Lung (tissue), 12 donors: ENCODE results near the gene ASTN2. TPM values are rescaled to one million over a fixed set of nuclear protein-coding genes. Genes with fewer than 3 reads are reported as not detected.

Experiments used
- ATAC-seq: fragments of 200-7000 bp; cut with Tn5 transposase; one replicate; pipeline ENCODE4 v1.9.1; 2020; ENCODE audit warnings: moderate number of reproducible peaks; ENCODE audit not compliant: insufficient read depth, low FRiP score
- DNase-seq, 3 donors: peaks; one replicate each; pipeline ENCODE4 v3.0.0-alpha.2; 2013 to 2017
- H3K27ac ChIP-seq, 2 donors: one replicate each; pipeline ENCODE4 v1.5.1; 2013; ENCODE audit warnings: mild to moderate bottlenecking in 2 of 2, moderate library complexity in 2 of 2, control low read depth in 1 of 2, inconsistent platforms in 1 of 2, low read depth in 1 of 2, low read length in 1 of 2
- H3K27me3 ChIP-seq, 3 donors: one replicate each; pipeline ENCODE4 v1.5.1; 2013; ENCODE audit warnings: low read length in 2 of 3; ENCODE audit not compliant: control insufficient read depth in 3 of 3, insufficient read depth in 3 of 3
- H3K36me3 ChIP-seq, 4 donors: one replicate each; pipeline ENCODE4 v1.5.1; 2013; ENCODE audit warnings: low read length in 4 of 4, mild to moderate bottlenecking in 1 of 4, moderate library complexity in 1 of 4; ENCODE audit not compliant: control insufficient read depth in 4 of 4, insufficient read depth in 4 of 4
- H3K4me1 ChIP-seq, 5 donors: one replicate each; pipeline ENCODE4 v1.5.1; 2013; ENCODE audit warnings: low read length in 5 of 5, mild to moderate bottlenecking in 2 of 5, moderate library complexity in 1 of 5; ENCODE audit not compliant: control insufficient read depth in 5 of 5, insufficient read depth in 5 of 5
- H3K4me3 ChIP-seq: one replicate; pipeline ENCODE4 v1.5.1; 2013; ENCODE audit warnings: mild to moderate bottlenecking, control low read depth, moderate library complexity
- H3K9ac ChIP-seq, 2 donors: one replicate each; pipeline ENCODE4 v1.5.1; 2013; ENCODE audit warnings: low read length in 2 of 2, control low read depth in 1 of 2; ENCODE audit not compliant: insufficient read depth in 1 of 2
- H3K9me3 ChIP-seq, 4 donors: one replicate each; pipeline ENCODE4 v1.5.1; 2013; ENCODE audit warnings: low read length in 3 of 4, mild to moderate bottlenecking in 1 of 4, moderate library complexity in 1 of 4; ENCODE audit not compliant: control insufficient read depth in 4 of 4, insufficient read depth in 3 of 4
- WGBS, 2 donors: extraction: QIAGEN DNeasy Blood & Tissue Kit; methylation state at CpG; one replicate each; pipeline ENCODE4 v1.1.7; 2013; 5-methylcytosine and 5-hydroxymethylcytosine counted together
- polyA plus RNA-seq, 2 donors: library from polyadenylated mRNA; stranded (reverse); fragments of 200-250 nt; gene quantifications; one replicate each; pipeline ENCODE4 v1.2.1, GENCODE V29; 2013
- total RNA-seq, 2 donors: library from RNA; depleted of rRNA in 1 of 2; stranded (reverse); fragments of >200 nt in 1 of 2; gene quantifications; one replicate each; pipeline ENCODE4 v1.2.1, GENCODE V29; 2014 to 2021
- TF ChIP-seq, protein P1 (sequence below): IDR thresholded peaks from 2 replicates; pipeline ENCODE4 v1.5.1; 2012; ENCODE audit warnings: mild to moderate bottlenecking; ENCODE audit errors: control extremely low read depth, extremely low read depth
- donor health status: control.
- donor health status: control.
- donor health status: Bipolar disorder and iron deficiency.
- donor health status: healthy.
- donor health status: DM: yes; HTN: yes; CAD: no.

ASTN2 gene
- total and polyA plus RNA-seq, 4 donors = 1.4 to 7.0 (median 3.3) TPM

DNA sequence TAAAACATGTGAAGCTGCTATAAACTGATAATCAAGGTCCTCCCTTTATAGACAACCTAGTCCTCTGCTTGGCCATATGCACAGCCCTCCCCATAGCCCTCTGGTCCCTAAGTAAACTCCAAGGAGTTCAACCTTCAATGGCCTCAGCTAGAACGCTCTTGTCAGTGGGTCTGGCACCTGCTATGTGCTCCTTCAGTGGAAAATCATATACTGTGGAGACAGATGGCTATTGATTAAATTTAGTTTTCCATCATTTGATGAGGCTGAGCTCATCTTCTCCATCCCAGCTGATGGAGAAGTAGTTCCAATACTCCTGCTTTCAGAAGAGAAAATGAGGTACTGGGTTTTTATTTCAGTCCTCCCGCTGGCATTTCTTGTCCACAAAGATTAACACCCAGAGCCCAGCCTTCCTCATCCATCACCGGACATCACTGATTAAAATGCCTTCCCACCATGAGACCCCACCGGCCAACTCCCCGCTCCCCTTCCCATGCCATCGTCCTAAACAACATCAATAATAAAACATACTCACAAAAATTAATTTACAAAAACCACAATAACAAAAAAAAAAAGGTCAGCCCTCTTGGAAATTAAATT is 593.1 kb downstream of the ASTN2 start:
- H3K4me1 ChIP-seq = no peaks in the 10 kb centered on the region
- no peak overlapping the region for H3K9ac ChIP-seq
- no peak for DNase-seq
- no peak overlapping the region for H3K4me3 ChIP-seq
- H3K36me3 ChIP-seq = no peaks in the 10 kb centered on the region
- H3K9me3 ChIP-seq = peaks cover 0 to 4% (median 2%) of the 10 kb centered on the region in 4 donors
- no peak overlapping the region for H3K27ac ChIP-seq
- no peaks in the 10 kb centered on the region for H3K27me3 ChIP-seq
- TF ChIP-seq, protein P1, sequence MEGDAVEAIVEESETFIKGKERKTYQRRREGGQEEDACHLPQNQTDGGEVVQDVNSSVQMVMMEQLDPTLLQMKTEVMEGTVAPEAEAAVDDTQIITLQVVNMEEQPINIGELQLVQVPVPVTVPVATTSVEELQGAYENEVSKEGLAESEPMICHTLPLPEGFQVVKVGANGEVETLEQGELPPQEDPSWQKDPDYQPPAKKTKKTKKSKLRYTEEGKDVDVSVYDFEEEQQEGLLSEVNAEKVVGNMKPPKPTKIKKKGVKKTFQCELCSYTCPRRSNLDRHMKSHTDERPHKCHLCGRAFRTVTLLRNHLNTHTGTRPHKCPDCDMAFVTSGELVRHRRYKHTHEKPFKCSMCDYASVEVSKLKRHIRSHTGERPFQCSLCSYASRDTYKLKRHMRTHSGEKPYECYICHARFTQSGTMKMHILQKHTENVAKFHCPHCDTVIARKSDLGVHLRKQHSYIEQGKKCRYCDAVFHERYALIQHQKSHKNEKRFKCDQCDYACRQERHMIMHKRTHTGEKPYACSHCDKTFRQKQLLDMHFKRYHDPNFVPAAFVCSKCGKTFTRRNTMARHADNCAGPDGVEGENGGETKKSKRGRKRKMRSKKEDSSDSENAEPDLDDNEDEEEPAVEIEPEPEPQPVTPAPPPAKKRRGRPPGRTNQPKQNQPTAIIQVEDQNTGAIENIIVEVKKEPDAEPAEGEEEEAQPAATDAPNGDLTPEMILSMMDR = no peak
- 85 to 86% methylated on average over 6 of the region's 6 CpGs for WGBS, 2 donors
- ATAC-seq = no peak

DNA sequence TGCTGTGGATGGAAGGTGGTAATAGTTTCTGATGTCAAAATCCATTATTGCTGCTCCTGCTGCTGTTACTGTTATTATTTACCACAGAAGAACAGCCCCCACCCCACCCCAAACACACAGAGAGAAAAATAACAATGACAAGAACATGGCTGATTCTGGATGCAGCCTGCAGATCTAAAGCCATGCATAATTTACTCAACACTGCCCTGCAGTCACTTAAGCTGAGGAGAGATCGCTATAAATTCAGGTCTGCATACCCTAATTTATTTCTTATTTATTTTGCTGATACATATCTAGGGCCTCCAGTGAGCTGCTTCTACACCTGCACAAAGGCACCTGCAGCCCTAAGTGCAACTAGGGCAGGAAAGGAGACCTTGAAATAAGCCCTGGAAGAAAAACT is 595.7 kb downstream of the ASTN2 start:
- no peaks in the 10 kb centered on the region for H3K4me1 ChIP-seq
- 76 to 82% methylated on average over 1 of the region's 1 CpG for WGBS, 2 donors
- H3K27ac ChIP-seq = no peak overlapping the region
- TF ChIP-seq, protein P1 = no peak
- no peaks in the 10 kb centered on the region for H3K36me3 ChIP-seq
- no peak for DNase-seq
- H3K9me3 ChIP-seq = peaks cover 0 to 2% (median 0%) of the 10 kb centered on the region in 4 donors
- H3K4me3 ChIP-seq = no peak overlapping the region
- H3K9ac ChIP-seq = no peak overlapping the region
- no peaks in the 10 kb centered on the region for H3K27me3 ChIP-seq
- no peak for ATAC-seq

DNA sequence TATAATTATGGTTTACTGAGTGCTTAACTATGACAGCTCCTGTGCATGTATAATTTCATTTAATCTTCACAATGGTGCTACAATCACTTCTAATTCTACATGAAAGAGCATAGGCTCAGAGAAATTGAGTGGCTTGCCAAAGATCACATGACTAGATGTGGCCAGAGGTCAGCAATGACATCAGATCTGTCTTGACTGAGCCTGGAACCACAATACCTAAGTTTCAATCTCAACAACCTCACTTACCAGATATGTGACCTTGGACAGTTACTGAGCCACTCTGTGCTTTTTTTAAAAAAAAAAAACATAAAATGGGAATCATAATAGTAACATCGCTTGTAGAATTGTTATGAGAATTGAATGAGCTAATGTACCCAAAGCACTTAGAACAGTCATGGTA is 597.1 kb downstream of the ASTN2 start:
- H3K4me1 ChIP-seq = no peaks in the 10 kb centered on the region
- ATAC-seq = no peak
- no peak overlapping the region for H3K9ac ChIP-seq
- no peaks in the 10 kb centered on the region for H3K9me3 ChIP-seq
- H3K36me3 ChIP-seq = no peaks in the 10 kb centered on the region
- H3K27ac ChIP-seq = no peak overlapping the region
- WGBS, 2 donors = 92 to 95% methylated on average over 1 of the region's 1 CpG
- no peaks in the 10 kb centered on the region for H3K27me3 ChIP-seq
- no peak for DNase-seq
- no peak overlapping the region for H3K4me3 ChIP-seq
- TF ChIP-seq, protein P1 = no peak

DNA sequence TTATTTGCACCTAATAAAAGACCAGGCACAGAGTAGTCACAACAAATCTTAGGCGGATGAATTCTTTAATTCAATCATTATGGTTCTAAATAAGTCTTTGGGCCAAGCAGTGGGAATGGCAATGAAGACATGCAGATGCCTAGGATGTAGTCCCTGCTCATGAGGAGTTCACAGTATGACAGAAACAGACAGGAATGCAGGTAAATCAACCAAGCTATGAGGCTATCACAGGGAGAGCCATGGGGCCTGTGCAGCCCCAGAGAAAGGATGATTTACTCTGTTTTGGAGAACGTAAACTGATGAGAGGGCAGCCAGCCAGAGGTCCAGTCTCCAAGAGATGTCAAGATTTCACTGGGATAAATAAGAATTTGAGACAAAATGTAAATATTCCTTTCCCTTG is 598.4 kb downstream of the ASTN2 start:
- Histone ChIP-seq H3K9ac (no peak overlapping the region), H3K9me3 (no peaks in the 10 kb centered on the region), H3K27me3 (no peaks in the 10 kb centered on the region), H3K27ac (no peak overlapping the region), H3K4me3 (no peak overlapping the region), H3K4me1 (no peaks in the 10 kb centered on the region), H3K36me3 (no peaks in the 10 kb centered on the region)
- 86 to 92% methylated on average over 2 of the region's 2 CpGs for WGBS, 2 donors
- TF ChIP-seq, protein P1 = no peak
- DNase-seq (no peak), ATAC-seq (no peak)
